GM19023 (cell line): Measurements from ENCODE around the gene CAVIN4.

Experiments used
- ATAC-seq: cut with Tn5 transposase; IDR thresholded peaks from one replicate; pipeline ENCODE4 v1.9.1; 2021; ENCODE audit warnings: mild to moderate bottlenecking, moderate library complexity; ENCODE audit not compliant: unreplicated experiment

CAVIN4 gene, protein sequence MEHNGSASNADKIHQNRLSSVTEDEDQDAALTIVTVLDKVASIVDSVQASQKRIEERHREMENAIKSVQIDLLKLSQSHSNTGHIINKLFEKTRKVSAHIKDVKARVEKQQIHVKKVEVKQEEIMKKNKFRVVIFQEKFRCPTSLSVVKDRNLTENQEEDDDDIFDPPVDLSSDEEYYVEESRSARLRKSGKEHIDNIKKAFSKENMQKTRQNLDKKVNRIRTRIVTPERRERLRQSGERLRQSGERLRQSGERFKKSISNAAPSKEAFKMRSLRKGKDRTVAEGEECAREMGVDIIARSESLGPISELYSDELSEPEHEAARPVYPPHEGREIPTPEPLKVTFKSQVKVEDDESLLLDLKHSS

DNA sequence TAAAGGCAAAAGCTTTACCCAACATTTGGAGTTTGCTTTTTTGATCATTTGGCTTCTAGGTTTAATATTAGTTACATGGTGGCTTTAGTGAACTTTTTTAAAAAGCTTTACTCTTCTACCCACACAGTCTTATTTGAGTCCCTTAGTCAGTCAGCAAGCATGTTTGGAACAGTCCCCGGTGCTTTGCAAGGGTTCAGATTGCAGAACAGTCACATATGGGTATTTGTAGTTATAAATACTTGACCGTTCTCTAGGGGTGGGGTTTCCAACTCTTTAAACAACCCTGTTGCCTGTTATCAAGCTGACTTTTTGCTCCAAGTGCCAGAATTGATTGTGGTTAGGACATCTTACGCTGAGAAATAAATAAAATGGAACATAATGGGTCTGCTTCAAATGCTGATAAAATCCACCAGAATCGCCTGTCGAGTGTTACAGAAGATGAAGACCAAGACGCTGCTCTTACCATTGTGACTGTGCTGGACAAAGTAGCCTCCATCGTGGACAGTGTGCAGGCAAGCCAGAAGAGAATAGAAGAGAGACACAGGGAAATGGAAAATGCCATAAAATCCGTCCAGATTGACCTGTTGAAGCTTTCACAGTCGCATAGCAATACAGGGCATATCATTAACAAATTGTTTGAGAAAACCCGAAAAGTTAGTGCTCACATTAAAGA, at the start of gene CAVIN4:
Gene CAVIN4 (plus strand): TSS at position 304 of the 673 bp plus-strand sequence. CDS start 65 bp downstream, at position 369.
- no peak for ATAC-seq

DNA sequence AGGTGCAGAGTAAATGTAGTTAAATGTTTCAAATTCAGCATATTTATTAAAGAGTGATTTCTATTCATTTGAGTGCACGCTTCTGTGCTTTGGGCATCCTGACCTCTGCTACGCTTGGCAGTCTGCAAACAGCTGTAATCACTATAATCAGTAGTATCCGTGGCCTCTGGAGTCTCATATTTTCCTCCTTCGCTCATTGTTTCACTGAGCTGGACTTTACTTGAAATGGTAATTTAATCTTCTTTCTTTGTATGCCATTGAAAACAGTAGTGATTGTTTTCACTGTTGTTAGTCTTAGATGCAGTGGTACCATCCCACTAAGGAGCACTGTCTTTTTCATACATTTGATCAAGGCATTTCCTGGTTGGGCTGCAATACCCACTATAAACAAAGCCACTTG, 43.5 kb upstream of the CAVIN4 start:
- ATAC-seq: no peak

DNA sequence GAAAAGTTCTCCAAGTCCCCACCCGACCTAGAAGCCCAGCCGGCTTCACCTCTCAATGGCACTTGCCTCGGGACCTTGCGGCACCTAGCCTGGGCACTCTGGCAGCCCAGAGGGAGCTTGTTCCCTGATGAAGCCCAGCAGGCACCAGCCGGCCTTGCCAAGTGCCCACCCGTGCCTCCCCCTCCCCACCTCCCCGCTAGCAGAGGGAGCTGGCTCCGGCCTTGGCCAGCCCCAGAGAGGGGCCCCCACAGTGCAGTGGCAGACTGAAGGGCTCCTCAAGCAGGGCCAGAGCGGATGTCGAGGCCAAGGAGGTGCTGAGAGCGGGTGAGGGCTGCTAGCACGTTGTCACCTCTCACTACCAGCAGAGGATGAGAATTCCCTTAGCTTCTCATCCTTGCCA, 37.6 kb upstream of the CAVIN4 start:
- no peak for ATAC-seq

DNA sequence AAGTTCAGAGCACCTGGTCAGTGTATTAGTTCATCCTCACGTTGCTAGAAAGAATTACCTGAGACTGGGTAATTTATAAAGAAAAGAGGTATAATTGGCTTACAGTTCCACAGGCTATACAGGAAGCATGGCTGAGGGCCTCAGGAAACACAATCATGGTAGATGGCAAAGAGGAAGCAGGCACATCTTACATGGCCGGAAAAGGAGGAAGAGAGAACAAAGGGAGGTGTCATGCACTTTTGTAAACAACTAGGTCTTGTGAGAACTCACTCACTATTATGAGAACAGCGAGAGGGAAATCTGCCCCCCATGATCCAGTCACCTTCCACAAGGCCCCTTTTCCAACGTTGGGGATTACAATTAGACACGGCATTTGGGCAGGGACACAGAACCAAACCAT, 28.8 kb upstream of the CAVIN4 start:
- ATAC-seq: no peak

DNA sequence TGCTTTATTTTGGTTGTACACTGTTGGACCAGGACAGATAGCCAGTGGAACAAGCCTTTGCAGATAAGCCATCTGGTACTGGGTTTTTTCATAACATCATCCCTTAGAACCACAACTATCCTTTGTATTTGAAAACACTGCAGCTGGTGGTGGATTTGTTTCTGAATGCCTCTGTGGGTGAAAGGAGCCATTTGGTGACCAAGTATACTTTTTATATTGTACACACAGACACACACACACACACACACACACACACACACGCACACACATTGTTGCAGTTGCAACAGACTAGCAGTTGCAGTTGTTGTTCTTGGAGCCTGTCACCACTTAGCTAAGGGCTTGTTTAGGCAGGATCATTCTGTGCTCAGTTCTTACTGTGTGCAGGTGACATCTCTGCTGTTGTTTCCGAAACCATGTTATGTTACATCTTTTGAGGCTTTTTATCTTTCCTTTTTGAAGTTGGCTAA, 22.9 kb upstream of the CAVIN4 start:
- ATAC-seq: peak; percentile 62

DNA sequence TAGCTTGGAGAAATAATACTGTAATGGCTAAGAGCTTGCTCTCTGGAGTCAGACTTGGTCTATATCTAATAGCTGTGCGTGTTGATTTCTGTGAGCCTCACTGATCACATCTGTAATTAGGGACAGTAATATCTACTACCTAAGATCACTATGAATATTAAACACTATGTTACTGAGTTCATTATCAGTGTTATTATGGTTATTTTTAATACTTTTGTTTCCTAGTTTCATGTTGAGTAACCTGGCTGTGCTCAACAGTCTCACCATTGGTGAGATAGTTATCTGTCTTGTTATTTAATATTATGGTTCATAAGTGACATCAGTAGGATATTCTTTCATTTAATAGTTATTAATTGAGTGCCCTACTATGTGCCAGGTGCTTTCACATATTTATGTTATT, 22.4 kb upstream of the CAVIN4 start:
- ATAC-seq: peak; percentile 49

DNA sequence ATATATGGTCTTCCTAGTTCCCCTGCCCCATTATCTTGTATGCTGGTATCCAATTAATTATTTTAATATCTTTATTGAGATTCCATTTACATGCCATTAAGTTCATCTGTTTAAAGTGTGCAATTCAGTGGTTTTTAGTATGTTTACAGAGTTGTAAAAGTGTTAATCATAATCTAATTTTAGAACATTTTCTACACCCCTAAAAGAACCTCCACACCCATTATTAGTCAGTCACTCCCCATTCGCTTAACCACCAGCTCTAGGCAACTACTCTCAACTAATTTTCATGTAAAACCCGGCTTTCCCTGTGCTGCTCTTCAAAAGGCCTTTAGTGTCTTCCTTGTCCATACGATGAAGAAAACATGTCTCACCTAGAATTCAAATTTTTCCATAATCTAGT, 20.8 kb upstream of the CAVIN4 start:
- no peak for ATAC-seq

DNA sequence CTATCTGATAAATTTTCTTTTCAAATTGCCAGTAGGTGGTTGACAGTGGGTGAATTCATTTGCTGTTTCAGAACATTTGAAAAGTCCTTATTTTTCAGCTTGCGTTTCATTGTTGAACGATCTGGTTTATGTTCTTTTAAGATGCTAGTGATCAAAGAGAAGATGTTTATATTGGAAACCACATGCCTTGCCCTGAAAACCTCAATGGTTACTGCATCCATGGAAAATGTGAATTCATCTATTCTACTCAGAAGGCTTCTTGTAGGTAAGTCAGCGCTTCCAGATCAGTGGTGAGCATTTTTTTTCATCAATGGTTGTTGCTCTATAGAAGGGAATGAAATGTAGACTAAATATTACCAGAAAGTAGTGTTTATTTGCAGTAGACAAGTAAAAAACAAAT, 16.6 kb upstream of the CAVIN4 start:
- no peak for ATAC-seq

DNA sequence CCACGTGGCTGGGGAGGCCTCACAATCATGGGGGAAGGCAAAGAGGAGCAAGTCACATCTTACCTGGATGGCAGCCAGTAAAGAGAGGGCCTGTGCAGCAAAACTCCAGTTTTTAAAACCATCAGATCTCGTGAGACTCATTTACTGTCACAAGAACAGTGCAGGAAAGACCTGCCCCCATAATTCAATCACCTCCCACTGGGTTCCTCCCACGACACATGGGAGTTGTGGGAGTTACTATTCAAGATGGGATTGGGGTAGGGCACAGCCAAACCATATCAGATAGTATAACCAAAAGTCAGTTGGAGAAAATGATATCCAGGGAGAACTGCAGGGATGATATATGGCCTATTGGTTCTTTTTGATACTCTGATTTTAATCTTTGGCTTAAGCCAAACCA, 10.0 kb upstream of the CAVIN4 start:
- ATAC-seq: no peak

DNA sequence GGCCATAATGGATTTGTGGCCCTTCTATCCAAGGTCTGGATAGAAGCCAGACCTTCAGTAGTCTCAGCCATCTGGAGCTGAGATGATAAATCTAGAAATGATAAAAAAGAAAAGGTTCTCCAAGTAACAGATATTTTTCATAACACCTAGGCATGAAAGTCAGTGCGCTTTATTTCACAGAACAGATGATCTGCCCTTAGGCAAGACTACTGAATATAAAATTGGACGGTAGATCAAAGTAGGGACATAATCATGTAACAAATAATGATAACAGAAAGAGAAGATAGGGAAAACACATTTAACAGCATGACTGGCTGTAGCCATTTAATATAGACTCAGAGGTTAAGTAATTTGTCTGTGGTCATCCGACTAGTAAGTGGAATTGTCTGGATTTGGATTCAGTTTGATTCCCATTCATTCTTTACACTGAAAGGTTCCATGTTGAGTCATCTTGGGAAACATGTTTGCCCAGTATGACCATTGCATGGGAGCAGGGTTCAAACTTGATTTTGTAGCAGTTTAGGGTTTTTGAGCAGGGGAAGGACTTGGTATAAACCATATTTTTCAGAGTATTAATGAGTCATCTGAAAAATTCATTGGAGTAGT, 4.1 kb upstream of the CAVIN4 start:
- ATAC-seq: no peak

DNA sequence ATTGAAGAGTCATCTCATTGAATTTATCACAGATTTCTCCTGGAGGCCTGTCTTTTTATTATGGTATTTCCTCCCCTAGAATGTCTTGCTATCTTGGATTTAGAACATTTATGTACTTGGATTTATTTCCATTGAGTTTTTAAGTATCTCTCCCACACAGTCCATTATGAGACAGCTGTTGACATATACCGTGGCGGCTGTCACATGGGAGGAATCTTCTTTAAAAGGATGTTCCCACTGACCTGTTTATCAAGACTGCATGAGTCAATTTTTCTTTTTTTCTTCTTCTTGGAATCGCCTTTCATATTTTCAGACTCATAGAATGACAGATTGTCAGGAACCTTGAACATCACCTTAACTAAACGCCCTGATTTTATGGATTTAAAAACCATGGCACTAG, 2.9 kb upstream of the CAVIN4 start:
- ATAC-seq: no peak

DNA sequence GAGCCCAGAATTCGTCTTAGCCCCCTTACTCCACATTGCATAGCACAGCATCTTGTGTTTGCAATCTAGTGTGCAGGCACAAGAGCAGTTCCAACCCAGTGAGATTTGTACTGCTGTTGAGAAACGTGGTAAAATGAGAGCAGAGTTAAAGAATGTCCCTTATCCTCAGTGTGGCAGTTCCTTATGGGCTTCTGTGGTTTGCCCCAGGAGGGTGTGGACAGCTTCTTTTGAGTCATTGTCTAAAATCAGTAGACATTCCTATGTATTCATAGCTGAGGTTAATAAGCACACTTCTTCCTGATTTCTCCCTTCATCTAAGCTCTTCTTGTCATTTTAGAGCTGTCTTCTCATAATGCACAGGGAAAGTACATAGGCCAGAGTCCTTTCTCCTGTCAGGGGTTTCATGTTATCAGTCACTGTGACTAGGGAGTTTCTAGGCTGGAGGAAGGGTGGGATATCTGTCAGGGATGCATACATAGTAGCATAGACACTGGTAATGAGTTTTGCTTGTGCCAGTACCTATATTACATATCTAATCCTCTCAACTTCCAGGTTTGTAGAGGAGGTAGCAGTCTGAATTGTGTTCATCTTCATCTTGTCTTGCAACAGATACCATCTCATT, 2.0 kb upstream of the CAVIN4 start:
- no peak for ATAC-seq

DNA sequence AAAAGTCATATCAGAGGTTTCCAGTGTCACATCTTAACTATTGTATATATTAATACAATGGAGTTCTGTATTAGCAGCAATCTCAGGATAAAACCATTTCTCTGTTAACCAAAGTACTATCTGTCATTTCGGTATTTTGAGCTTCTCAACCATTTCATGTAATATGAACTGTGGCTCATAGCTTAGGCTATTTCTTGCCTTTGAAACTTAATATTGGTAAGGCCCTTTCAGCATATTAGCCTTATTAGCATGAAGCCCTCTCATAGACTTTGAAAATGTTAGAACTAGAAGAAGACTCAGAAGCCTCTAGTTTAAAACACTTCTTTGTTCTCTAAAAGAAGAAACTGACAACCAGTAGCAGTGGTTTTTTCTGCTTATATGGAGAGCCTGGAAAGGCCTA, 731 bp downstream of the CAVIN4 start:
- ATAC-seq: no peak

DNA sequence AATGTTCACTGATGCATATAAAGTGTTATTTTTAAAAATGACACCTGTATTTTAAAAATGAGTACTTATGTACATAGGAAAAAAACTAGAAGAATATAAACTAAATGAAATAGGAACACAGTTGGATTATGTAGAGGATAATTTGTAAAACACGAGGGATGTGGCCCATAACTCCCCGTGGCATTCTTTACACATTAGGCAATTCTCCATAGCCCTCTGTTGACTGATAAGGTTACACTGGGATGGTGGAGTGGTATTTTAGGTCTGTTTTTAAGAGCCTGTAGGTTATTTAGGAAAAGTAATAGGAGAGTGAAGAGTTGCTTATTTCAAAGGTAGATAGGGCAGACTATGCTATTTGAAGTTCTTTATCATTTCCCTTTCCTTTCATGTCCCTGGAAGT, 1.8 kb downstream of the CAVIN4 start:
- no peak for ATAC-seq

DNA sequence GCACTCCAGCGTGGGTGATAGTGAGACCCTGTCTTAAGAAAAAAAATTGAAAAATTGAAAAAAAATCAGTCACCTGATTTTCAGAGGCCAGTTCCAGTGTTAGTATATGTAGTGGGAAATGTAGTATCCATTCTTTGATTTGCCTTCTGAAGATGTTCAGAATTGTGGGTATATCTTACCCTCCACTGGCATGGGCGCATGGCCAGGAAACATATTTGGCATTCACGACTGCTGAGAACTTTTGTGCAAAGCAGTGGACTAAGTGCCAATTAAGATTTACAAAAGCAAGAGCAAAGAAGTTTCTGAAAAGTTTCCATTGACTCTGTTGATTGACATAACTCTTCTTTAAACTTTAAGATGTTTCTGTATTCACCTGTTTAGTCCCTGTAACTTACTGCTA, 2.4 kb downstream of the CAVIN4 start:
- no peak for ATAC-seq

DNA sequence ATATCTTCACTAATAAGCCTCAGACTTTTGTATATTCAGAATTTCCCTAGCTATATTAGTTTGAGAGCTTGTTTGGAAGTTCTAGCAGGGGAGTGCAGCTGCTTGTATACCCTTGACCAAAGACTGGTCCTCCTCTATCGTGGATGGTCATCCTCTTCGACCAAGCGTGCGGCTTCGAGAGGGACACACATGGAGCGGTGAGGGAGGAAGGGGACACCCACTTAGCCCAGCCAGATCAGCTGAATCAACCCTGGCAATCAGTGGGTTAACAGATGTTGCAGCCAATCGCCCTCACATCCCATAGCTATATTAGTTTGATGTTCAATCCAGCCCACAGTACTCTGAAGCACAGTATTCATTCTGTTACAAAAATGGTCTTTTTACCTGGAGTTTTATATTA, 3.2 kb downstream of the CAVIN4 start:
- no peak for ATAC-seq

DNA sequence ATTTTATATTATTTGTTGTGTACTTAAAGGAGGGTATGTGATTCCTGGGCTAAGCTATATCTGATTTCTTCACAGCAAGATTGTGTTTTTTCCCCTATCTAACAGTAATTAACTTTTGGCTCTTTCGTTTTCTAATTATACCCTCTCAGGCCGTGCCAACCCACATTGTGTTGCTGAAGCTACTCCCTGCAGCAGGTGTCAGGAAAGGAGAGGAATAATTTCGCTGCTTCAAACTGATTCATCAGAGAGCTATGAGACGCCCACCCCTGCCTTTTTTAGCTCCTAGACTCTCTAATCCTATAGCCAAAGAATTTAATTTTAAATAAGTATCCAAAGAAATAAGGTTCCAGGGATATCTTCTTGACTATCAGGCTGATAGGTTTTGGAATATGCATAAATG, 3.8 kb downstream of the CAVIN4 start:
- no peak for ATAC-seq

DNA sequence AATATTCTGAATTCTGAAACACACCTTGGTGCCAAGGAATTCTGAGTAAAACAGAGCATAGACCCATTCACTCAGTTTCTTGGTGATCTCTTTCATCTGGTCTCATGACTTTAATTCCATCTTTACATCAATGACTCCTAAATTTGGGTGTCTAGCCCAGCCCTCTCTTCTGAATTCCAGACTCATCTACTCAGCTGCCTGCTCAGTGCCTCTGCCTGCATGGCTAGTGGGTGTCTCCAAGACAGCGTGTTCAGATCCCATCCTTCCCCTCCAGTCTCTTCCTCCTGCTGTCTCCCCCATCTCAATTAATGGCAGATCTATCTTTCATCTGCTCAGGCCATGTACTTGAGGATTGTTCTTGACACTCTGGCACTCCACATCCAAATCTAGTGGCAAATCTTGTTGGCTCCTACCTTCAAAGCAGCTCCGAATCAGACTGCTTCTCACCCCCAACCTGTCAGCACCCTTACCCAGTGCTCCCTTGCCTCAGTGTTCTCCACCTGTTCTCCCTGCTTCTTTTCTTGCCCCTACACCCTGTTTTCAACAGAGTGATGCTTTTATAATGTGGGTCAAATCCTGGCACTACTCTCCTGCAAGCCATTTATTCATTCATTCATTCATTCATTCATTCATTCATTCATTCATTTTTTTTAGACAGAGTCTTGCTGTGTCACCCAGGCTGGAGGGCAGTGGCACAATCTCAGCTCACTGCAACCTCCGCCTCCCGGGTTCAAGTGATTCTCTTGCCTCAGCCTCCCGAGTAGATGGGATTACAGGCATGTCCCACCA, 5.3 kb downstream of the CAVIN4 start:
- no peak for ATAC-seq

DNA sequence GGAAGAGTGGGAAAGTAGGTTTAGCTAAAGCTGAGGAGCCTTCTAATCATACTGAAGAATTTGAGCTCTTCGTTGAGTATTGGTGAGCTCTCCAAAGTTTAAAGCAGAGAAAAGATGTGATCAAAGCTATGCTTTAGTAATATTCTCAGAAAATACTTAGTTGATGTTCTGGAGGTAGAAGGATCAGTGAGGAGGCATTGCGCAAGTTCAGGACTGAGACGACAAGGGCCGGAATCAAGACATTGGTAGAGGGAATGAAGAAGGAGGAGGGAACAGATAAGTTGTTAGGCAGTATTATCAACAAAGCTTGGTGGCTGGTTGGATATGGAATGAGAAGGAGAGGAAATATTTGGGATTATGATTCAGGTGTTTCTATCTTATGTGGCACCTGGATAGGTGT, 7.1 kb downstream of the CAVIN4 start:
- no peak for ATAC-seq

DNA sequence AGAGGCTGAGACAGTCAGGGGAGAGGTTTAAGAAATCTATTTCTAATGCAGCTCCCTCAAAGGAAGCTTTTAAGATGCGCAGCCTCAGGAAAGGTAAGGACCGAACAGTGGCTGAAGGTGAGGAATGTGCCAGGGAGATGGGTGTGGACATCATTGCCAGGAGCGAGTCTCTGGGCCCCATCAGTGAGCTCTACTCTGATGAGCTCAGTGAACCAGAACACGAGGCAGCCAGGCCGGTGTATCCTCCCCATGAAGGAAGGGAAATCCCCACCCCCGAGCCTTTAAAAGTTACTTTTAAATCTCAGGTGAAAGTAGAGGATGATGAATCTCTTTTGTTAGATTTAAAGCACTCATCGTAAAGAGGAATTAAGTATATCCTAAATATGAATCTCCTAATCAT, 8.2 kb downstream of the CAVIN4 start:
- no peak for ATAC-seq

DNA sequence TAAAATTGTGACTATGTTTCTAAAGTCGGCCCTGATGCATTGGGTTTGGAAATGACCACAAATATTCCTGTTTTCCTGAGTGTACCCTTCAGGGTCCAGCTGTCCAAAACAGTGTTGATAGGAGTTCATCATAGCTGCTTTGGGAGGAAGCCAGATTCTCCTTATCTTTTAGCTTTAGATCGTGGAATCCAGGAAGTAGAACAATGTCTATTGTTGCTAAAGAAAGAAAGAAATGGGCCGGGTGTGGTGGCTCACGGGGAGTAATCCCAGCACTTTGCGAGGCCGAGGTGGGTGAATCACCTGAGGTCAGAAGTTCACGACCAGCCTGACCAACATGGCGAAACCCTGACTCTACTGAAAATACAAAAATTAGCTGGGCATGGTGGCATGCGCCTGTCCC, 9.5 kb downstream of the CAVIN4 start:
- ATAC-seq: no peak
